IPS-NIHi7 (cell line): Measurements from ENCODE around the gene HPCAL1.

Source experiments
- DNase-seq: peaks from one replicate; pipeline ENCODE4 v3.0.0; 2012; ENCODE audit warnings: mixed read lengths; ENCODE audit errors: extremely low spot score

HPCAL1 gene

GRCh38 chr2:10406491-10407188, 103.9 kb downstream of the HPCAL1 start:
- no peak for DNase-seq

- no peak for DNase-seq
These were observed 104.7 kb downstream of the HPCAL1 start for GRCh38 chr2:10407432-10407831.

GRCh38 chr2:10407841-10408648, 105.3 kb downstream of the HPCAL1 start:
- peak; percentile 77 for DNase-seq

GRCh38 chr2:10408649-10409579, 106.2 kb downstream of the HPCAL1 start:
- DNase-seq = peak; percentile 98

GRCh38 chr2:10410001-10410822, 107.5 kb downstream of the HPCAL1 start:
- no peak for DNase-seq

- DNase-seq = no peak
These were observed 108.2 kb downstream of the HPCAL1 start for GRCh38 chr2:10410823-10411437.

GRCh38 chr2:10411557-10411956, 108.9 kb downstream of the HPCAL1 start:
- no peak for DNase-seq

- peak; percentile 71 for DNase-seq
These were observed 109.7 kb downstream of the HPCAL1 start for GRCh38 chr2:10412380-10412779.

- DNase-seq = no peak
These were observed 110.8 kb downstream of the HPCAL1 start for GRCh38 chr2:10413503-10413902.

GRCh38 chr2:10413991-10414451, 111.3 kb downstream of the HPCAL1 start:
- DNase-seq = no peak

GRCh38 chr2:10414591-10414990, 111.9 kb downstream of the HPCAL1 start:
- DNase-seq = no peak

- no peak for DNase-seq
These were observed 112.3 kb downstream of the HPCAL1 start for GRCh38 chr2:10415048-10415447.

- DNase-seq = no peak
These were observed 112.9 kb downstream of the HPCAL1 start for GRCh38 chr2:10415640-10416039.

- DNase-seq = no peak
These were observed 115.0 kb downstream of the HPCAL1 start for GRCh38 chr2:10417551-10418335.

- no peak for DNase-seq
These were observed 117.0 kb downstream of the HPCAL1 start for GRCh38 chr2:10419553-10420257.

GRCh38 chr2:10422251-10422650, 119.5 kb downstream of the HPCAL1 start:
- DNase-seq = no peak

- DNase-seq = no peak
These were observed 120.2 kb downstream of the HPCAL1 start for GRCh38 chr2:10422732-10423399.

- no peak for DNase-seq
These were observed 120.7 kb downstream of the HPCAL1 start for GRCh38 chr2:10423400-10423774.

- no peak for DNase-seq
These were observed 121.3 kb downstream of the HPCAL1 start for GRCh38 chr2:10424051-10424450.
